CD14-positive monocyte (primary cell): Measurements from ENCODE around the gene SUMF2. TPM values are rescaled to one million over a fixed set of nuclear protein-coding genes. Genes with fewer than 3 reads are reported as not detected.

ENCODE experiments used
- DNase-seq, 3 donors: peaks; one replicate each; pipeline ENCODE4 v3.0.0-alpha.2; 2011 to 2022
- H2AFZ ChIP-seq: 2 replicates; pipeline ENCODE4 v1.6.0; 2012; ENCODE audit warnings: mild to moderate bottlenecking, low read depth, low read length, inconsistent platforms; ENCODE audit not compliant: insufficient read depth, poor library complexity, severe bottlenecking
- H3K27ac ChIP-seq, 2 donors: 1 replicate in 1 of 2; 2 replicates in 1 of 2; pipeline ENCODE4 v1.5.1; 2012 to 2013; ENCODE audit warnings: low read length in 2 of 2, control low read depth in 1 of 2, inconsistent platforms in 1 of 2, low read depth in 1 of 2, mild to moderate bottlenecking in 1 of 2
- H3K27me3 ChIP-seq, 2 donors: one replicate each; pipeline versions ENCODE4 v1.6.0 to v1.6.1; 2011 to 2013; ENCODE audit warnings: low read length in 2 of 2; ENCODE audit not compliant: control insufficient read depth in 2 of 2, insufficient read depth in 2 of 2
- H3K36me3 ChIP-seq, 2 donors: replicated peaks in 1 of 2; 1 replicate in 1 of 2; 2 replicates in 1 of 2; pipeline versions ENCODE4 v1.5.1 to v1.6.1; 2012 to 2013; ENCODE audit warnings: low read length in 2 of 2, control low read depth in 1 of 2, inconsistent platforms in 1 of 2, mild to moderate bottlenecking in 1 of 2; ENCODE audit not compliant: insufficient read depth in 2 of 2, control insufficient read depth in 1 of 2
- H3K4me1 ChIP-seq, 2 donors: 1 replicate in 1 of 2; 2 replicates in 1 of 2; pipeline versions ENCODE4 v1.5.1 to v1.6.1; 2012 to 2013; ENCODE audit warnings: low read length in 2 of 2, control low read depth in 1 of 2, inconsistent platforms in 1 of 2, mild to moderate bottlenecking in 1 of 2, moderate library complexity in 1 of 2; ENCODE audit not compliant: insufficient read depth in 2 of 2, control insufficient read depth in 1 of 2
- H3K4me2 ChIP-seq: replicated peaks from 2 replicates; pipeline ENCODE3; 2012; ENCODE audit warnings: low read length, moderate library complexity, mild to moderate bottlenecking; ENCODE audit not compliant: poor library complexity, severe bottlenecking; ENCODE audit errors: extremely low read depth
- H3K4me3 ChIP-seq, 3 experiments: fragments of 200-600 bp in 1 of 3; sonication (generic) in 1 of 3; replicated peaks in 1 of 3; 1 replicate in 2 of 3; 2 replicates in 1 of 3; pipeline ENCODE4 v1.5.1; 2011 to 2013; ENCODE audit warnings: low read length in 3 of 3, mild to moderate bottlenecking in 3 of 3, control low read depth in 2 of 3, low read depth in 2 of 3, inconsistent platforms in 1 of 3, moderate library complexity in 1 of 3
- H3K79me2 ChIP-seq: 2 replicates; pipeline ENCODE4 v1.6.0; 2012; ENCODE audit warnings: mild to moderate bottlenecking, control low read depth, inconsistent platforms, low read length, moderate library complexity; ENCODE audit not compliant: insufficient read depth
- H3K9ac ChIP-seq: 2 replicates; pipeline ENCODE4 v1.6.0; 2017; ENCODE audit warnings: low read length, mild to moderate bottlenecking; ENCODE audit not compliant: insufficient read depth, poor library complexity, severe bottlenecking
- H3K9me3 ChIP-seq, 2 donors: replicated peaks in 1 of 2; 1 replicate in 1 of 2; 2 replicates in 1 of 2; pipeline versions ENCODE4 v1.5.1 to v1.6.1; 2012 to 2013; ENCODE audit warnings: low read length in 2 of 2, control low read depth in 1 of 2; ENCODE audit not compliant: control insufficient read depth in 1 of 2, insufficient read depth in 1 of 2
- H4K20me1 ChIP-seq: 2 replicates; pipeline ENCODE4 v1.6.0; 2012; ENCODE audit warnings: mild to moderate bottlenecking, low read length, control low read depth, moderate library complexity; ENCODE audit not compliant: insufficient read depth
- H3K27ac Mint-ChIP-seq, 7 donors: one replicate each; pipeline ENCODE4 v1.8.0; 2020; ENCODE audit warnings: mild to moderate bottlenecking in 7 of 7, mixed read lengths in 7 of 7, moderate library complexity in 6 of 7, inconsistent platforms in 2 of 7
- H3K27me3 Mint-ChIP-seq, 3 donors: one replicate each; pipeline ENCODE4 v1.8.0; 2021 to 2022; ENCODE audit warnings: low read depth in 3 of 3, mild to moderate bottlenecking in 3 of 3, mixed read lengths in 3 of 3, moderate library complexity in 3 of 3, inconsistent platforms in 1 of 3
- H3K36me3 Mint-ChIP-seq, 2 donors: one replicate each; pipeline ENCODE4 v1.8.0; 2020; ENCODE audit warnings: mixed read lengths in 2 of 2, inconsistent platforms in 1 of 2, mild to moderate bottlenecking in 1 of 2
- H3K4me1 Mint-ChIP-seq: one replicate; pipeline ENCODE4 v1.8.0; 2020; ENCODE audit warnings: mild to moderate bottlenecking, mixed read lengths
- H3K4me3 Mint-ChIP-seq, 2 donors: one replicate each; pipeline ENCODE4 v1.8.0; 2020; ENCODE audit warnings: mild to moderate bottlenecking in 2 of 2, mixed read lengths in 2 of 2, moderate library complexity in 1 of 2
- H3K9me3 Mint-ChIP-seq, 7 donors: one replicate each; pipeline ENCODE4 v1.8.0; 2020 to 2022; ENCODE audit warnings: mixed read lengths in 7 of 7, mild to moderate bottlenecking in 6 of 7, moderate library complexity in 6 of 7, inconsistent platforms in 2 of 7
- CTCF ChIP-seq: fragments of 200-600 bp; IDR thresholded peaks from one replicate; pipeline ENCODE4 v1.8.0; 2022; ENCODE audit warnings: antibody characterized with exemption, mild to moderate bottlenecking
- WGBS: methylation state at CpG from one replicate; pipeline ENCODE4 v1.1.5; 2013; ENCODE audit warnings: missing lambda C conversion rate; ENCODE audit not compliant: insufficient coverage; 5-methylcytosine and 5-hydroxymethylcytosine counted together
- intact Hi-C, 2 donors: fragments of 100-400 bp; cut with micrococcal nuclease; formaldehyde crosslinking; loops; one replicate each; pipeline versions ENCODE4 v1.15.0 to v1.15.1; 2023
- polyA plus RNA-seq, 3 donors: library from polyadenylated mRNA; depleted of rRNA in 1 of 3; unstranded in 2 of 3; stranded (reverse) in 1 of 3; fragments of 300-500 nt in 2 of 3; fragments of >200 nt in 1 of 3; fragmentation: Illumina TruSeq in 2 of 3; gene quantifications; 1 replicate in 2 of 3; 2 replicates in 1 of 3; pipeline ENCODE4 v1.2.3, GENCODE V29; 2012 to 2021

SUMF2 gene
- polyA plus RNA-seq, 3 donors = 69.5 to 88.2 (median 75.0) TPM

GRCh38 chr7:56115852-56116538, 51.9 kb downstream of the SUMF2 start, which contains the start of gene NUPR2:
NUPR2 (minus strand) TSS chr7:56116417; CDS start chr7:56116314, 103 bp downstream.
- H3K4me1 ChIP-seq = no peaks in the 10 kb centered on the region
- intact Hi-C loops = no loop called here
- no peak within 1 kb of the TSS for H2AFZ ChIP-seq
- H3K4me3 Mint-ChIP-seq = peak within 1 kb of the TSS in 1 of 2 donors; percentile 60
- DNase-seq = no peak
- H3K79me2 ChIP-seq = no peaks in the 10 kb centered on the region
- no peak within 1 kb of the TSS for H3K27ac Mint-ChIP-seq
- H3K4me1 Mint-ChIP-seq = no peaks in the 10 kb centered on the region
- peaks cover 5 to 29% of the 10 kb centered on the region in 2 donors for H3K27me3 ChIP-seq
- peaks cover 25 to 38% (median 31%) of the 10 kb centered on the region in 3 donors for H3K27me3 Mint-ChIP-seq
- H3K4me3 ChIP-seq = no peak within 1 kb of the TSS
- TF ChIP-seq CTCF = no peak
- H3K4me2 ChIP-seq = no peak within 1 kb of the TSS
- peaks cover 9 to 11% of the 10 kb centered on the region in 2 donors for H3K9me3 ChIP-seq
- no peaks in the 10 kb centered on the region for H3K36me3 ChIP-seq
- H3K36me3 Mint-ChIP-seq = no peaks in the 10 kb centered on the region
- H3K9me3 Mint-ChIP-seq = peaks cover 4 to 24% (median 18%) of the 10 kb centered on the region in 7 donors
- WGBS = 6% methylated on average over 63 of the region's 65 CpGs
- H4K20me1 ChIP-seq = no peaks in the 10 kb centered on the region
- no peak within 1 kb of the TSS for H3K27ac ChIP-seq
- H3K9ac ChIP-seq = no peak within 1 kb of the TSS

GRCh38 chr7:56121440-56121839, 57.4 kb downstream of the SUMF2 start:
- Histone ChIP-seq H3K27ac (no peak overlapping the region), H3K79me2 (no peaks in the 10 kb centered on the region), H3K27me3 (peaks cover 0 to 15% of the 10 kb centered on the region in 2 donors), H3K36me3 (no peaks in the 10 kb centered on the region), H4K20me1 (no peaks in the 10 kb centered on the region), H3K9me3 (peaks cover 1 to 8% of the 10 kb centered on the region in 2 donors), H3K4me3 (no peak overlapping the region), H3K4me2 (no peak overlapping the region), H3K9ac (no peak overlapping the region), H2AFZ (no peak overlapping the region), H3K4me1 (no peaks in the 10 kb centered on the region)
- no peak overlapping the region for H3K4me3 Mint-ChIP-seq
- intact Hi-C loops = no loop called here
- H3K27me3 Mint-ChIP-seq = peaks cover 9 to 18% (median 17%) of the 10 kb centered on the region in 3 donors
- H3K9me3 Mint-ChIP-seq = peaks cover 0 to 27% (median 17%) of the 10 kb centered on the region in 7 donors
- 100% methylated on average over 3 of the region's 6 CpGs for WGBS
- no peak overlapping the region for H3K27ac Mint-ChIP-seq
- no peak for TF ChIP-seq CTCF
- no peaks in the 10 kb centered on the region for H3K4me1 Mint-ChIP-seq
- H3K36me3 Mint-ChIP-seq = no peaks in the 10 kb centered on the region
- no peak for DNase-seq
